Effector CD4-positive, alpha-beta T cell (primary cell): Measurements from ENCODE around the gene KCNMA1.

Source experiments
- DNase-seq: peaks from one replicate; pipeline ENCODE4 v3.0.0-alpha.2; 2020

KCNMA1 gene

DNA sequence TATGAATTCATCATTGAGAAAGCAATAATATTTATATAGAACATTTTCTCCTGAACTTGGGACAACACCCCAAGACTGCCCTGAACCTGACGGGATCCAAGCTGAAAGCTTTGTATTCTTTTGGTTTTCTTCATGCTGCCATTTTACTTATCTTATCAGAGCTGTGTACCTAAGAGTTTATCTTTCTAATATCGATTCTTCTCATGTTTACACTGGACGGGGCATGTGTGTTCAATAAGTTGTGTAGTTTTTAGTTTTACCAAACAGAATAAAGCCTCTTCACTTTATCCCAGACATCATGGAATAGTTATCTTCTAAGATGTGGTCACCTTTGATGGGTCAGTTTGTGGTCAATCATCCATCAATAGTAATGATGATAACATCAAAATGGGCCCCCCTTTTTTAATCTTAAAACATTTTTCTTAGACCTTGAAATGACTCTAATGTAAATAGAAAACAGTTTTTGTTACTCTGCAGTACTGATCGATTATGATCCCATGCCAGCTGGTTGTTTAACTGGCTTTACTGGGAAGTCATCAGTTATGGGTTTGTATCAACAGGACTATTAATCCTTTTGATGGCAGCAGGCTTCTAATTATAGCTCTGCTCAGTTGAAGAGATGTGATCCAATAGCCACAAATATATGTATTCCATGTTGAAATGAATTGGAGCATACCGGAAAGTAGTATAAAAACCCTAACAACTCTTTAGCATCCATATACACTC lies 446.1 kb downstream of the KCNMA1 start:
- DNase-seq = no peak

DNA sequence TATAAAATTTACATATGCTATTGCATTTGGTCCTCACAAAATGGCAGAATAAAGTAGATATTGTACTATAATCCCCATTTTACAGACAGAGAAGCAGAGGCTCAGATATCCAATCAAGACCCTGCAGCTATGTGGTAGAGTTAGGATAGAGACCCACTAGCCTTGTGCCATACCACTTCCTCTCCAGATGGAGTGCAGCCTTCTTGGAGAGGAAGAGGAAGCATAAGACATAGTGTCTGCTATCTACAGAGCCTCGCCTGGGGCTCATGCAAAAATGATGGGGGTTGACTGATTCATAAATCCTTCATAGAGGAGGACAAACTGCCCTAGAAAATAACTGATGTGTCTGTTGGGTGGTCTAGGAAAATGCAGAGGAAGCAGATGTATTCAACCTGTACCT lies 447.3 kb downstream of the KCNMA1 start:
- DNase-seq = no peak

DNA sequence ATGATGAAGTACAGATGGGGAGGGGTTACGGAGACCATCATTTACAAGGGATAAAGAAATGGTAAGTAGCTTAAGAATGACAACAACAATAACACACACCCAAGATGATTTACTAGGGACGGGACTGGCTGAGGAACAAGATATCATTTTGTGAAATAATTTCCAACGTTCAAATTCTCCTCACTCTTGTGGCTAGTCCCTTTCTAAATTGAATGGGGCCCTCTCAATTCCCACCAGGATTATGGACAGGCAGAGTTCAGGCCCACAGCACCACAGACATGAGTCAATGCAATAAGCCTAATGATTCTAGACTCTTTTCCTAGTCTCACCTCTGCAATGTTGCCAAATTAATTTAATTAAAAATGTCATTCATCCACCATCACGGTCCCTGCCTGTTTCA lies 448.1 kb downstream of the KCNMA1 start:
- DNase-seq = no peak

DNA sequence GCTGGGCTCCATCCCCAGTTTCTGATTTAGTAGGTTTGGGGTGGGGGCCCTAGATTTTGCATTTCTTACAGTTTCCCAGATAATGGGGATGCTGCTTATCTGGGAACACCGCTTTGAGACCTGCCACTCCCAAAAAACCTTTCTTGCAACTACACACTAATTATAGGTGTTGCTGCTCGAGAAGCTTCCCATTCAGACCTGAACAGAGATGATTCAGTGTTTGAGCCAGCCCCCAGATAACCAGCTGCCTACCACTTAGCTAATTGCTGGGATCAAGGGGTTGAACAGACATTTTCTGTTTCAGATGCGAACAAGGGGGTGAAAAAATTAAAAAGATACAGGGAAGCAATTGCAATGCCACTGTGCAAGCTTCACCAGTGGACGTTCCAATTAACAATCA lies 448.5 kb downstream of the KCNMA1 start:
- DNase-seq = no peak

DNA sequence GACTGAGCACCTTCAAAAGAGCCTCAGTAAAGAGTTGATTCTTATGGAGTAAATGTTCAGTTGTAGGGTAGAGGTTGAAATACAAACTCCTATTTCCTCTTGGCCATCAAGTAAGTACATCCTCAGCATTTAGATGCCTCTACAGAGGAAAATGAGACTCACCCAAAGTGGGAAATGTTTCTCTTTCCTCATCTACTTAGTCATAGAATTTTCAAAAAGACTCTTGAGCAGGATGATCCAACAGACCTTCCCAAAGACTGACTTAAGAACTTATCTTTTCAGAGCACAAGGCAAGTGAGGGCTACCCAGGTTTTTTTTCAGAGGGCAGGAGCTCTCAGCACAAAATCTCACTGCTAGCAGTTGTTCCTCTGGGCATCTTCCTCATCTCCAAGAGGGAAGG lies 449.1 kb downstream of the KCNMA1 start:
- no peak for DNase-seq

DNA sequence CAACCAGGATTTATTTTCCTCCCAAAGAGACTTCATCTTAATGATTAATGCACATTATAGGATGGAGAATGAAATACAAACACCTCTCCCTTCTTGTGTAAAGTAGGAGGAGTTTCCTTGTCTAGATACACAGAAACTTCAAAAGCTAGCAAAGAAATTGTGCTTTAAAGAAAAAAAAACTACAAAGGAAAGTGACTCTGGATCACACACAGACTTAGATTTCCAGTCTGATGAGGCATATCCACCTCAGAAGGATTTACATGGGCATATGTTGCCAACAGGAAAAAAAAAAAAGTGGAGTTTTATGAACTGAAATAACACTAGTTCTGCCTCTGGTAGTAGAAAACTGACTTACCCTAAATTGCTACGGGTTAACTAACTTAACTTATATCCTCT lies 449.6 kb downstream of the KCNMA1 start:
- DNase-seq = no peak

DNA sequence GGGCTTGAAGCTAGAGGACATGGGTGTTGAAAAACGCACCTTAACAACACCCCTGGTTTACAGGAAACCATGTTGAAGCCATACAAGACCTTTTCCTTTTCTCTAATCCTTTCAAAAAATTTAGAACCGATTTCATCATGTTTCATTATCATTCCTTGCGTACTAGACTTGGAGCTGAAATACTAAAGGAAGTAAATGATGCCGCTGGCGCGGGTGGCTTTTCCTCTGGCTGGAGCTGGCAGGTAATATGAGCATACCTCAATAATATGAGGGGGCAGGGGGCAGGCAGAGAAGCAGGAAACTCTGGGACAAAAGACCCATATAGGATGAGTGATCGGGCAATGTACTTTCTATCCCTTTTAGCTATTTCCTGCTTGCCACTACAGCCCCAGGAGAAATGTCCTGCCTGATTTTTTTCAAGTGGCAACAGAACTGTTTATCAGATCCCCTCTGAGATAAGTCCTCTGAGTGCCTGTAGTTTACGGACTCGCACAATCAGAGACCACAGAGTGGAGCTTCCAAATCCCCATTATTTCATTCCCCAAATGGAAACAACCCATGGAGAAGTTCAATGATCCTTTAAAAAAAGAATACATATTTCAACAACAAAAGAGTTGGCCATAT lies 450.1 kb downstream of the KCNMA1 start:
- DNase-seq = no peak

DNA sequence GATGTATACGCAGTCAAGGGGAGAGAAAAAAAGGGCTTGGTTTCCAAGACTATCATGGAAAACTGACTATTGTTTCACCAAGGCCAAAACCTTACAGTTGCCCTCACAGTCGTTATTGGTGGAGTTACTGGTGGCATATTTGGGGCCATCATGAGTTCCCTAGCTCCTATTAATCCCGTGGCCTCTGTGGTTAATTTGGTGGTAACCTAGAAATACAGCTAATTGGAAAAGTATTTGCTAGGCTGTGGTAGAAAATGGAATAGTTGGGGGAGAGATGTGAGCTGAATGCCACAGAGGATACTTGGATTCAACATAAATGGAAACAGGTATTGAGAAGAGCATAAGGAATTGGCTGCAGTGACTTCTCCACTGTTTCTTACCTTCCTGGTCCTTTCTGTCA lies 450.7 kb downstream of the KCNMA1 start:
- no peak for DNase-seq

DNA sequence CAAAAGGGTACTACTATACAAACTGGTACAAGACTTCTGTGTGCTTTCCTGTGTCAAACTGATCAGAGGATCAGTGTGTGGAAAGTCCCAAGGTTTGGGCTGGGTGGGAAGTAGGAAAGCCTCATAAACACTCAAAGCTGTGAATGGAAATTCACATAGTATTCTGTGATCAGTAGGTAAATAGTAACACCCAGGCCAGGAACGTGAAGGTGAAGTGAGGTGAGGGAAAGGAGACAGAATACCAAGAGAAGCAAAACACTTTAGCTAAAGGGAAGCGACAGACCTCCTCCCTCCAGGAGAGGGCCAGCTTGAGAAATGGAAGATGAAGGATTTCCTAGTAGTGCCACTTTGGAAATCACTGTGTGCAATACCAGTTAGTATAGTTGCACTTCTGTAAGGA lies 451.9 kb downstream of the KCNMA1 start:
- DNase-seq = no peak

DNA sequence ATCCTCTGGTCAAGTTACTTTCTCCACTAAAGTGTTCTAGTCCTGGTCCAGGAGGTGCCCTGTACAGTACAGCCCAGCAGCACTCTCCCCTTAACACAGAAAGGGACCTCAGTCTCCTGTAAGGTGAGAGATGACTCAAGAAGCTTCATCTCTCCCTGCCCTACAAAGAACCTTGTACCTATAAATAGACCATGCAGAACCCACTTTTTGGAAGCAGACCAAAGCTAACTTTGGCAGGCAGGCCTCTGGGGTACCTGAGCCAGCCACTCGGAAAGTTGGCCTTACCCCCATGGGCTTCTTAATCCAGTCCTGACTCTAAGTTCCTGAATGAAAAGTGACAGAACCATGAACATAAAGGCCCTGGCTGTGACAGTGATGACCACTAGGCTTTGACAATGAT lies 454.8 kb downstream of the KCNMA1 start:
- no peak for DNase-seq

DNA sequence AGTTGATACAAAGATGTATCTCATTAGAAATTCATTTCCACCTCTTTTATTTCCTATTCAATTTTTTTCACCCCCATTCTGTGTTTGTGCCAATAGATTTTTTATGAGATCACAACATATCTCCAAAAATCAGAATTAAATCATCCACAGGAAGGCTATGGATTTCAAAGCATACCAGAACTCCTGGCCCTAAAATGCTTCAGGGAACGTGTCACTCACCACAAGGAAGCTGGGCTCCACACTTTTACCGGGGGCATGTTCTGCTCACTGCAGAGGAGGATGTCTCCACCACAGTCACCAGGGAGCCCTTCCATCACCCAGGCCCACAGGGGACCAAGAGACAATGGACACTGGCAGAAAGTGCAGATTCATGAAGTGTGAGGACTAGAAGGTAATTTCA lies 456.8 kb downstream of the KCNMA1 start:
- no peak for DNase-seq

DNA sequence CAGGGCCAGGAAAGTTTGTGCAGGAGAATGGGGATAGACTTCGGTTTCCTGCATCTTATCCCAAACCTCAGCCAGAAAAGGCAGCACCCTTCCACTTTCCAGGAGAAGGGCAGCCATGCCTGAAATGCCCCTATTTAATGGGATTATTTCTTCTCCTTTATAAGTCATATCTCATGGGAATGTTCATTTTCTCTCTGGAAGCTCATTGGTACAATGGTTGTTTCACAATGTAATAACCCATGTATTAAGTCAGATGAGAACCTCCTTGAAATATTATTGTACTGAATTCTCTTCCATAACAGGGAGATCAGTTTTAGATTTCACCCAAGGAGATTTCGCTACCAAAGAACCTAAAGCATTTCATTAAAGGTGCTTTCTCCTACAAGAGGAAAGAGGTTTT lies 457.5 kb downstream of the KCNMA1 start:
- DNase-seq = no peak

DNA sequence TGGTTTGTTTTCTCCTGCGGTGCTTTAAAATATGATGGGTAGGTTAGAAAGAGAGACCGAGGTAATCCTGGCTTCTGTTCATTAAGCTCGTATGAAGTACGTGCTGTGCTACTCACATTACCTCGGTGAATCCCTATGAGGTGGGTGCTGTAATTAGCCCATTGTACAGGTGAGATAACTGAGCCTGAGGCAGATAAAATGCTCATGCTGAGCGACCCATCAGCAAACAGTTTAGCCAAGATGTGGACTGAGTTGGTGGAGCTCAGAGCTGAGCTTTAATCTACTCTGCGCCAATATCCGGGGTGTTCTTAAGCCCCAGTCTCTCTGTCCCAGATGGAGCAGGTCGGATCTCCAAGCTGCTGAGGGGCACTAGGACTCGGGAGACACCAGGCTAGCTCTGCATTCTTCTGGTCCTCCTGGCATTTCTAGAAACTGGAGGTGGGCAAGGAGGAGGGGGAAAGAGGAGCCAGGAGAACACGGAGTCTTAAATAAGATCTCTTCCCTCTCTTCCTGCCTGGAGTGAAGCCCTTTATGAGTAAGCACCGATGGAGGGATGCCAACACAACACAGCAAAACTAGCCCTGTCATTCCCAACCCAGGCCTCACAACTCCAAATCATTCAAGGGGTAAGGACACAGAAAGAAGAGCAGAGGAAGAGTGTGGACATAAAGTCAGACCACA lies 458.5 kb downstream of the KCNMA1 start:
- no peak for DNase-seq

DNA sequence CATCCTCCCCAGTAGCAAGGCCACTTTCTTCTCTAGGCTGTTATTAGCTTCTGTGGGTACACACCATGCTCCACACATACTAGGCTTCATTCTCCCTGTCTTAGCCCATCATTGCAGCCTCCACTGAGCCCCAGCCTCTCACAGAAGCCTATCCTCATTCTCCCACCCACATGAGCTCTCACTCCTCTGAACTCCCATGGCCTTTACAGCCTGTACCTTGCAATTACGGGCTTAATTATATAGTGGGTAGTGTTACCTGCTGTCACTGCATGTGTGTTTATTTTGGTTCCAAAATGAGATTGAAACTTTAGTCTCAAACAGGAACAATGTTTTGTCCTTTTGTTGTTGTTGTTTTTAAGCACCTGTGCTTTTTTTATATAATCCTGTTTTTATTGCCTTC lies 460.0 kb downstream of the KCNMA1 start:
- DNase-seq = no peak

DNA sequence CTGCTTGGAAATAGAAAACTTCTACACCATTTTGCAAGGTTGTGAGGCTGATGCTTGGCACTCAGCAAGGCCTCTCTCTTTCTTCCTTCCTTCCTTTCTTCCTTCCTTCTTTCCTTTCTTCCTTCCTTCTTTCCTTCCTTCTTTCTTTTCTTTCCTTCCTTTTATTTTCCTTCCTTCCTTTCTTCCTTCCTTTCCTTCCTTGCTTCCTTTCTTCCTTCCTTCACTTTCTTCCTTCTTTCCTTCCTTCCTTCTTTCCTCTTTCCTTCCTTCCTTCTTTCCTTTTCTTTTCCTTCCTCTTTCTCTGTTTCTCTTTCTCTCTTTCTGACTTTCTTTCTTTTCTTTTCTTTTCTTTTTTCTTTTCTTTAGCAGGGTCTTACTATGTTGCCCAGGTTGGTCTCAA lies 460.4 kb downstream of the KCNMA1 start:
- DNase-seq = no peak

DNA sequence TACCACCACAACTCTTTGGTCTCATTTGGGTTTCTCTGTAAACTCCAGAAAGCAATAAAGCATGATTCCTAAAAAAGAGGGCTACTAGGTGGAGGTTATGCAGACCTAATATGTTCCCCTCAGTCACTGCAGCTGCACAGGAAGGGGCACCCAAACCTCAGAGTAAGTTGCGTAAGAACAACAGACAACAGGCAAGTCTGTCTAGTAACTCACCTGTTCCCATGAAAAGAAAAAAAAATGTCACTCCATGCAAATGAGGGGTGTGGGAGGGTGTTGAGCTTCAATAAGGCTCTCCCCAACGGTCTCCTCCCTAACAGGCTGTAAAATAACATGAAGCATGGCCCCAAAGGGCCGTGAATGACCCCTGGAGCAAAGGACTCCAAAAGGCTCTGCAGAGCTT lies 461.4 kb downstream of the KCNMA1 start:
- DNase-seq = no peak

DNA sequence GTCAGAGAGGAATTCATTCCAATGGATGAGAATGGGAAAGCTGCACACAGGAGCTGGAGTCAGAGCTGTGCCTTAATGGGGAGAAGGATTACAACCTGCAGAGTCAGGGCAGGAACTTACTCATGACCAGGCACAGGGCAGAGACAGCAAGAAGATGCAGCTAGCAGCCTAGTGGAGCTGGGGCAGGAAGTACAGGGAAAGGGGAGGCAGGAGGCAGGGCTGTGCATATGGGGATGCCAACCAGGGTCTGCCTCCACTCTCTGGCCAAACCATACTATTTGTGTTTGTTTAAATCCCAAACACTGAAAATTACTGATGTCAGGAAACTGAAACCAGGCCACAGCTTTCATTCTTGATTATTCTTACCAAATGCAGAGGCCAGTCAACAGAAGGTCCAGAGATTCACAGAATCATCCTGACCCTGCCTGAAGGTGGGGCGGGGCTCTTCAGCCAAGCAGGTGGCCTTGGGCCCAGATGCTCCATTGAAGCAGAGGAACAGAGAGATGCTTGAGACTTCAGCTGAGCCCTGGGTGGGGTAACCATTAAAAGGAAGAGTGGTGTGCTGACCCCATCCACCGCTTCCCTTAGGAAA lies 461.9 kb downstream of the KCNMA1 start:
- no peak for DNase-seq

DNA sequence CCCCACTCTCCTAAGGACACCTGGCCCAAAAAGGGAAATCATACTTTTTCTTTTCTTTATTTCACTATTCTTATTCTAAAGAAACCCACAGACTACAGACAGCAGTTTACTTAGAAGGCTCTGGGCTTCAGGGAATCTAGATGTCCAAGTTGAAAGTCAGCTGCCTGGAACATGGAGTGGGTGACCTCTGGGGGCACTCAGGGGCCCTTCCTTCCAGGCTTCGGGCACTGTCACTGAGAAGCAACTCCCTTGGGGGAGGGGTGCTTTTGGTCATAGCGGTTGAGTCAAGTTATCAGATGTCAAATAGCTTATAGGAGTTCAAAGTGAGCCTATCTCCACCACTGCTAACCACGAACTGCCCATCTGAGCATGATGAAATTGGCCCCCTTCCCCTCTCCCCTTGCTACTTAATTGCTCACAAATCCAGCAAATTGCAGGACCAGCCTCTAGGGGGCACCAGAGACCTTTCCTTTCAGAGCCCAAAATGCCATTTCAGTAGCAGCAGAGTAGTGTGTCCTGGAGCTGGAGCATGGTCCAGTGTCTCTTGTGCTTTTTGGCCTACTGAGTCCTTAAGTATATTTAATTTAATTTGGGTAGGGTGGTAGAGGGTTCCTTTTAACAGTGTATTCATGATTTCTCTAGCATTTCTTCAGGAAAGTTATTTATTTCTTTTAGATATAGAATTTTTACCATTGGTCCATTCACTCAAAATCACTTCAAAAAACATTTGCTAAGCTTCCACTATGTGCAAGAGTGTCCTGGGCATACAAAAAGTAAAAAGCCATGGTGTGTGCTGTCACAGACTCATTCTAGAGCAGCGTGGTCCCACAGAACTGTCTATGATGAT lies 463.8 kb downstream of the KCNMA1 start:
- peak; percentile 46 for DNase-seq

DNA sequence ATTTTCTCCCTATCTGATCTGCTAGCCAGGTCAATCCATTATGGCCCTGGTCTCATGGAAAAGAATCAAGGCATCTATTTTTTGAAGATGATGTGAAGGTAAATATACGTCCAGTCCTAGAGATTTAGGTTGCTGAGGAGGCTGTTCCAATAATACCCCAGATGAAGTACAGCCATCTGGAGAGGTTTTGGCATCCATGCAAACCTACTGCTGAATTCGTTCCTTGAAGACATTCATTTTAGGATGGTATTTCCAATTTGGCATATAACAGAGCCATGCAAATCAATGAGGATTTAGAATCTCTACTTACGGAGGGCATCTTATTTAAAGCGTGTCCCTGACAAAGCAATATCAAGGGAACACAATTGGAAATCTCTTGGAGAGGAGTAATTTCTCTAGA lies 465.5 kb downstream of the KCNMA1 start:
- no peak for DNase-seq

DNA sequence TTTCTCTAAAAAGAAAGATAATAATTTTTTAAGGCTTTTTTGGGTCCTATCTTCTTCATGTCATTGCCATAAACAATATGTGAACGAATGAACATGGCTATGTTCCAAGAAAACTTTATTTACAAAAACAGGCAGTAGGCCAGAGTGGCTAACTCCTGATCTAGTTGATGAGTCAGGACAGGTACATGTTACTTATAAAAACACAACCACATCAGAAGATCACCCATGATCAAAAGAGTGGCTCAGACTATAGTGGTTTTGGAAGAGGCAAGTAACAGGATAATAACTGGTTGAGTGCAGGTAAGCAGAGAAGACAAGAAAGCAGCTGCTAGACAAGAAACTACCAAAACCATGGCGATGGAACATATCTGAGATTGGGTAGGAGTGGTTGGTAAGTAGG lies 468.7 kb downstream of the KCNMA1 start:
- DNase-seq = no peak

DNA sequence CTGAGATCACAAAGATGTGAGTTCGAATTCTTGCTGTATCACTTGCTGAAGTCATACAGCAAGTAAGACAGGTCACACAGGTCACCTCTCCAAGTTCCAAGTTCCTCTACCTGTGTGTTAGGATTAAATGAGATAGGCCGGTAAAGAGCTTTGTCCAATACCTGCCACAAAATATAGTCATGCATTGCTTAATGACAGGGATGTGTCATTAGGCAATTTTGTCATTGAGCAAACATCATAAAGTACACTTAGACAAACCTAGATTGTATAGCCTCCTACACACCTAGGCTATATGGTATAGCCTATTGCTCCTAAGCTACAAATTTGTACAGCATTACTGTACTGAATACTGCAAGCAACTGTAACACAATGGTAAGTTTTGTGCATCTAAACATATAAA lies 469.4 kb downstream of the KCNMA1 start:
- no peak for DNase-seq

DNA sequence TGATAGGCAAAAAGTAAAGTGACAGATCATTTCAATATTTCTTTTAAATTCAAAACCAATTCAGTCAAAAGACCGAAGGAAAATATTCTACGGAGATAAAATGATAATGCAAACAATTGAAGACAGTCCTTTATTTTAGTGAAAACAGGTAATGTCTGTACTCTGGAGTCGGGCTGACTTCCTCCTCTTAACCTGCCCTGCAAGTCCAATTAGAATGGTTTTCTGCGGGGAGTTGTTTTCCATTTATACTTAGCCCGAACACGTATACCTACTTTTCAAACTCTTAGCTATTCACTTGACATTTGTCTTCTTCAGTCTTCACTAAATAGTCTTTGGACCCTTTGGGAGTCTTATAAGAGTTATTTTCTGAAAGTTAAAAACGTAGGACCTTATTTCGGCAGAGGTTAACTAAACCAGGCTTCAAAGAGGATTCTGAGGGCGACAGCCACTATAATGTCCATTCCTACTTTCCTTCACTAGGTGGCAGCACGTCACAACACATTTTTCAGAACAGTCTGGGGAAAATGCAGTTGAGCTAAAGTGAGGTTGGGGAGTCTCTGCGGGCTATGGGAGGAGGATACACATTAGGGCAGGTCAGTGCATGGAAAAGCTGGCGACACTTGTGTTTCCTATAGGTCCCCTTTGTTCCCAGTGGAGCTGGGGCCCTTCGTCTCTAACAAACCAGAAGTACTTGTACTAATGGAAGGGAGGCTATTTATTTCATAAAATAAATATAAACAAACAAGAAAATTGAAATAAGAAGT lies 472.0 kb downstream of the KCNMA1 start:
- no peak for DNase-seq
